Right cardiac atrium (tissue), 5 donors: ENCODE results near the gene USP43. TPM values are rescaled to one million over a fixed set of nuclear protein-coding genes. Genes with fewer than 3 reads are reported as not detected.
"Not testable (repeated sequence)": the region's sequence is repeated elsewhere in the genome, so short reads cannot be mapped to it uniquely, and the experiment has no call there.

ENCODE experiments used
- ATAC-seq, 2 donors: fragments of 200-7000 bp; cut with Tn5 transposase; one replicate each; pipeline versions ENCODE4 v1.8.0 to v1.9.1; 2020; ENCODE audit warnings: moderate library complexity in 2 of 2, mild to moderate bottlenecking in 1 of 2
- DNase-seq, 3 donors: peaks; one replicate each; pipeline ENCODE4 v3.0.0-alpha.2; 2020
- H3K27ac ChIP-seq: one replicate; pipeline ENCODE4 v1.5.1; 2013; ENCODE audit warnings: mild to moderate bottlenecking, low read length, control low read depth, moderate library complexity
- H3K27me3 ChIP-seq: one replicate; pipeline ENCODE4 v1.6.1; 2013; ENCODE audit not compliant: control insufficient read depth, insufficient read depth
- H3K4me1 ChIP-seq: one replicate; pipeline ENCODE4 v1.6.1; 2013; ENCODE audit warnings: low read length; ENCODE audit not compliant: control insufficient read depth, insufficient read depth
- H3K4me3 ChIP-seq: one replicate; pipeline ENCODE4 v1.5.1; 2013; ENCODE audit warnings: low read length, control low read depth
- H3K9me3 ChIP-seq: one replicate; pipeline ENCODE4 v1.6.1; 2013; ENCODE audit warnings: low read length; ENCODE audit not compliant: control insufficient read depth
- WGBS: extraction: QIAGEN DNeasy Blood & Tissue Kit; methylation state at CpG from one replicate; pipeline ENCODE4 v1.1.7; 2013; 5-methylcytosine and 5-hydroxymethylcytosine counted together
- intact Hi-C, 4 donors: fragments of 100-400 bp; cut with DNase I; formaldehyde crosslinking; loops; one replicate each; pipeline versions ENCODE4 v1.11.0 to v1.14.0; 2022 to 2023
- polyA plus RNA-seq: library from polyadenylated mRNA; stranded (reverse); fragments of 200-250 nt; gene quantifications from one replicate; pipeline ENCODE4 v1.2.3, GENCODE V29; 2013
- total RNA-seq, 4 donors: library from RNA; stranded (reverse); fragmentation: NEBNext Ultra II Directional; extraction: Animal tissue kit (Norgen Biotek cat#: 25700); gene quantifications; one replicate each; pipeline ENCODE4 v1.2.1, GENCODE V29; 2021
- donor health status: healthy with polysubstance abuse.
- donor health status: DM: no; HTN: yes; CAD: no.
- donor health status: DM: no; HTN: no; CAD: no.
- donor health status: DM: no; HTN: yes; CAD: no; lungs with severe emphysema.
- donor health status: DM: yes; HTN: yes; CAD: no.

Gene USP43
- total and polyA plus RNA-seq, 5 donors, result 0.06 to 0.11 (median 0.06) TPM; not detected in 1

DNA sequence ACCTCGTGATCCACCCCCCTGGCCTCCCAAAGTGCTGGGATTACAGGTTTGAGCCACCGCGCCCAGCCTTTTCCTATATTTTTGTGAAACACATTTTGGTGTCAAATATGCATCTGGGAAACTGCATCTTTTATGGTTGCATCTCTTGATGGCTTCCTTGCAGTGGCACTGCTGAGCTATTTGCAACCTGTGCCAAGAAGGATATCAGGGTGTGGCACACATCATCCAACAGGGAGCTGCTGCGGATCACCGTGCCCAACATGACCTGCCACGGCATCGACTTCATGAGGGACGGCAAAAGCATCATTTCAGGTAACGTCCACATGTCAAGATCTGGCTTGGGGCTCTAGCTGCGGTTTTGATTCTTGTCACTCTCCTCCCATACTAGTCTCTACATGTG is 16.8 kb upstream of the USP43 start:
- ATAC-seq, result no peak

GRCh38 chr17:9632741-9633140 is 12.6 kb upstream of the USP43 start:
- no peaks in the 10 kb centered on the region for H3K27me3 ChIP-seq
- no peaks in the 10 kb centered on the region for H3K9me3 ChIP-seq
- H3K27ac ChIP-seq, result no peak overlapping the region
- WGBS, result 93% methylated on average over 11 of the region's 11 CpGs
- ATAC-seq, result no peak
- no peaks in the 10 kb centered on the region for H3K4me1 ChIP-seq
- H3K4me3 ChIP-seq, result no peak overlapping the region
- intact Hi-C loops, result no loop called here
- DNase-seq, result no peak

More for the DNA sequence above, 16.8 kb upstream of the USP43 start:
- no peaks in the 10 kb centered on the region for H3K9me3 ChIP-seq
- H3K27me3 ChIP-seq, result no peaks in the 10 kb centered on the region
- DNase-seq, result no peak
- 82% methylated on average over 10 of the region's 10 CpGs for WGBS
- intact Hi-C loops, result no loop called here
- H3K27ac ChIP-seq, result no peak overlapping the region
- H3K4me3 ChIP-seq, result no peak overlapping the region
- H3K4me1 ChIP-seq, result no peaks in the 10 kb centered on the region

GRCh38 chr17:9635340-9635739 is 10.0 kb upstream of the USP43 start:
- Histone ChIP-seq H3K4me1 (no peaks in the 10 kb centered on the region), H3K4me3 (no peak overlapping the region), H3K27ac (no peak overlapping the region), H3K9me3 (no peaks in the 10 kb centered on the region), H3K27me3 (no peaks in the 10 kb centered on the region)
- 89% methylated on average over 6 of the region's 6 CpGs for WGBS
- intact Hi-C loops, result no loop called here
- ATAC-seq, result no peak
- DNase-seq, result no peak

GRCh38 chr17:9636501-9636900 is 8.8 kb upstream of the USP43 start:
- intact Hi-C loops, result no loop called here
- H3K27ac ChIP-seq, result no peak overlapping the region
- H3K4me1 ChIP-seq, result no peaks in the 10 kb centered on the region
- DNase-seq (no peak), ATAC-seq (no peak)
- no peak overlapping the region for H3K4me3 ChIP-seq
- 86% methylated on average over 12 of the region's 12 CpGs for WGBS
- H3K9me3 ChIP-seq, result no peaks in the 10 kb centered on the region
- no peaks in the 10 kb centered on the region for H3K27me3 ChIP-seq

DNA sequence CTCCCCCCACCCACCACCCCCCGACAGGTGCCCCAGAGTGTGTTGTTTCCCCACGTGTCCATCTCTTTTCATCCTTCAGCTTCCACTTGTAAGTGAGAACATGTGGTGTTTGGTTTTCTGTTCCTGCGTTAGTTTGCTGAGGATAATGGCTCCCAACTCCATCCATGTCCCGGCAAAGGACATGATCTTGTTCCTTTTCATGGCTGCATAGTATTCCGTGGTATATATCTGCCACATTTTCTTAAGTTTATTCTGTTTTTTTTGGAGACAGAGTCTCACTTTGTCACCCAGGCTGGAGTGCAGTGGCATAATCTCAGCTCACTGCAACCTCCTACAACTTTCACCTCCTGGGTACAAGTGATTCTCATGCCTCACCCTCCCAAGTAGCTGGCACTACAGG is 4.9 kb upstream of the USP43 start:
- H3K27ac ChIP-seq, DNase-seq, H3K4me1 ChIP-seq, ATAC-seq, H3K27me3 ChIP-seq, H3K4me3 ChIP-seq, H3K9me3 ChIP-seq, intact Hi-C loops: not testable (repeated sequence)
- 86% methylated on average over 5 of the region's 5 CpGs for WGBS

GRCh38 chr17:9643611-9644010 is 1.7 kb upstream of the USP43 start:
- Histone ChIP-seq H3K4me1 (no peaks in the 10 kb centered on the region), H3K27me3 (no peaks in the 10 kb centered on the region), H3K9me3 (no peaks in the 10 kb centered on the region), H3K4me3 (no peak overlapping the region), H3K27ac (no peak overlapping the region)
- ATAC-seq, result no peak
- 93% methylated on average over 5 of the region's 5 CpGs for WGBS
- DNase-seq, result no peak
- intact Hi-C loops, result no loop called here

DNA sequence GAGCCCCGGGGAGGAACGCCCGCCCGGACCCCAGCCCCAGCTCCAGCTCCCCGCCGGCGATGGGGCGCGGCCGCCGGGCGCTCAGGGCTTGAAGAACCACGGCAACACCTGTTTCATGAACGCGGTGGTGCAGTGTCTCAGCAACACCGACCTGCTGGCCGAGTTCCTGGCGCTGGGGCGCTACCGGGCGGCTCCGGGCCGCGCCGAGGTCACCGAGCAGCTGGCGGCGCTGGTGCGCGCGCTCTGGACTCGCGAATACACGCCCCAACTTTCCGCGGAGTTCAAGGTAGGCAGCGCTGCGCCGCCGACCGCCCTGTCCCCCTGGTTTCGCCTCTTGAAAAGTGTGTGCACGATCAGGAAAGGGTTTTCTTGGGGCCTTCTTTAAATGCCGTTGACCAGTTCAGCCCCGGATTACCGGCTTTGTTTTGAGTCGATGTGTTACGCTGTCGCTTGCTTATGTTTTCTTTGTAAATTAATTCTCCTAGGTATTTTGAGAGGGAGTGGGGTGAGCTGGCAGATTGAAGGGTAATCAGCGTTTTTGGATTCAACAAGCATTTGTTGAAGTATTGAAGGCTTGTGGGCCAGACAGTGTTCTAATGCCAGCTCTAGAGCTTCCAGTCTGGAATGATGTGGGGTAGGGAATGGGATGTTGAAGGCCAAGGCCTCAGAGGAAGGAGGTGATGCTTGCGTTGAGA is 681 bp downstream of the USP43 start:
- H3K27ac ChIP-seq, result no peak overlapping the region
- DNase-seq, result peak; percentile 20 to 56 (median 55)
- H3K4me1 ChIP-seq, result no peaks in the 10 kb centered on the region
- WGBS, result 3% methylated on average over 51 of the region's 51 CpGs
- ATAC-seq, result peak; percentile 61
- H3K27me3 ChIP-seq, result no peaks in the 10 kb centered on the region
- peak overlapping the region; percentile 59 for H3K4me3 ChIP-seq
- intact Hi-C loops, result no loop called here
- H3K9me3 ChIP-seq, result no peaks in the 10 kb centered on the region

DNA sequence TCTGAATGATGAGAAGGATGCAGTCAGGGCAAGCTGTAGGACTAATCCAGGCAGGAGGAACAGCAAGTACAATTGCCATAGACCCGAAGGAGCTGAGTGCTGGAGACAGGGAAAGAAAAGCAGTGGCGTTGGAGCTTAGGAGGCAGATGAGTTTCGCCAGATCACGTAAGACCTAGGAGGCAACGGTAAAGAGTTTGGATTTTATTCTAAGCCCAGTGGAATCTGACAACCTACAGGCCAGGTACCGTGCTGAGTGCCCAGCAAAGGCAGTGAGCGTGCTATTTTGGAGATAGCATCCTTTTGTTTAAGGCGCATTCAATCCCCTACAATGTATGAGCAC is 1.2 kb downstream of the USP43 start:
- DNase-seq, result no peak
- no peaks in the 10 kb centered on the region for H3K4me1 ChIP-seq
- intact Hi-C loops, result no loop called here
- no peak overlapping the region for H3K27ac ChIP-seq
- no peaks in the 10 kb centered on the region for H3K27me3 ChIP-seq
- WGBS, result 34% methylated on average over 8 of the region's 8 CpGs
- ATAC-seq, result no peak
- no peaks in the 10 kb centered on the region for H3K9me3 ChIP-seq
- no peak overlapping the region for H3K4me3 ChIP-seq

DNA sequence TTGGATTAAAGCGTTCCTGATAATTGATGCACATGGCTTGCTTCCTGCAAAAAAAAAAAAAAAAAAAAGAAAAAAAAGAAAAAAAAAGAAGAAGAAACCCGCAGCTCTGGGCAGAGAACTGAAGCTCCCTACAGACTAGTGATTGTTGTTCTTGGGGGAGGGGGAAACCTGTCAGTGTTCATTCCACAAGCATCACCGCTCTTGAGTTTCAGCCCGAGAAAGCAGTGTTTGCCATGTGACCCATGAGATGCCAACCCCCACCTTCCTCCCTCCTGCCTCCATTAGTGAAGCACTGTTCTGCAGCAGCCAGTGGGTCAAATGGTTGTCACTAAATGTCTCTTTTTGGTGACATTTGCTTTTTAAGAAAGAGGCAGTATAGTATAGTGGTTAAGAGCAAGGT is 1.7 kb downstream of the USP43 start:
- 23% methylated on average over 4 of the region's 4 CpGs for WGBS
- Histone ChIP-seq H3K4me3 (no peak overlapping the region), H3K27me3 (no peaks in the 10 kb centered on the region), H3K27ac (no peak overlapping the region), H3K9me3 (no peaks in the 10 kb centered on the region), H3K4me1 (no peaks in the 10 kb centered on the region)
- intact Hi-C loops, result no loop called here
- no peak for ATAC-seq
- no peak for DNase-seq

DNA sequence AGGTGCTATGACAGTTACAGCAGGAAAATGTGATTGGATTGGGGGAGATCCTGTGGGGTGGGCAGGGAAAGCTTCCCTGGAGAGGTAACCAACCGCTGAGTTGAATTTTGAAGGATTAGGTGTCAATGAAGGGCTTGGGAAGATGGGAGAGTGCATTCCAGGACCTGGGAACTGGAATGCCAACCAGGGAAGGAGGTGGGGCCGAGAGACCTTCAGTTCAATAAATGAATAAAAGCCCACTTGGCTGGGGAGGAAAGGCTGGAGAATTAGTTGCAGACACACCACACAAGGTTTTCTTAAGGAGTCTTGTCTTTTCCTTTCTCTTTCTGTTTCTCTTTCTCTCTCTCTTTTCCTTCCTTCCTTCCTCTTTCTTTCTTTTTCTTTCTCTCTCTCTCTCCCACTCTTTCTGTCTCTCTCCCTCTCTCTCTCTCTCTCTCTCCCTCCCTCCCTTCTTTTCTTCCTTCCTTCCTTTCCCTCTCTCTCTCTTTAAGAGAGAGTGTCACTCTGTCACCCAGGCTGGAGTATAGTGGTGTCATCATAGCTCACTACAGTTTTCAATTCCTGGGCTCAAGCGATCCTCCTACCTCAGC is 3.3 kb downstream of the USP43 start:
- Histone ChIP-seq H3K27me3 (no peaks in the 10 kb centered on the region), H3K9me3 (no peaks in the 10 kb centered on the region), H3K4me3 (no peak overlapping the region), H3K4me1 (no peaks in the 10 kb centered on the region), H3K27ac (no peak overlapping the region)
- WGBS, result 40% methylated on average over 3 of the region's 3 CpGs
- intact Hi-C loops, result no loop called here
- ATAC-seq, result no peak
- DNase-seq, result no peak

GRCh38 chr17:9658593-9659211 is 13.4 kb downstream of the USP43 start:
- no peak for DNase-seq
- no peak for ATAC-seq
- H3K4me1 ChIP-seq, result no peaks in the 10 kb centered on the region
- no peak overlapping the region for H3K27ac ChIP-seq
- intact Hi-C loops, result no loop called here
- H3K4me3 ChIP-seq, result no peak overlapping the region
- H3K27me3 ChIP-seq, result no peaks in the 10 kb centered on the region
- H3K9me3 ChIP-seq, result peaks cover 3% of the 10 kb centered on the region
- 47% methylated on average over 4 of the region's 4 CpGs for WGBS
